Measurements from ENCODE around the gene TLR10.

Gene TLR10

DNA sequence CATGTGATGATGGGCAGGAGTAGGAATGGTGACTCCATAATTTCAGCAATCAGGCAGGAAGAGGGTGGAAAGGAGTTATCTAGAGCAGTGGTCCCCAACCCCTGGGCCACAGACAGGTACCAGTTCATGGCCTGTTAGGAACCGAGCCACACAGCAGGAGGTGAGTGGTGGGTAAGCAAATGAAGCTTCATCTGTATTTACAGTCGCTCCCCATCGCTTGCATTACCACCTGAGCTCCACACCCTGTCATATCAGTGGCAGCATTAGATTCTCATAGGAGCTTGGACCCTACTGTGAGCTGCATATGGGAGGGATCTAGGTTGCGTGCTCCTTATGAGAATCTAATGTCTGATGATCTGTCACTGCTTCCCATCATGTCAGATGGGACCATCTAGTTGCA, 1.4 kb upstream of the TLR10 start:
- Histone ChIP-seq H3F3A (ENCODE audit: insufficient read depth, low read length) (no peaks in the 10 kb centered on the region), H3K27me3 (ENCODE audit: insufficient read depth, low read length) (no peaks in the 10 kb centered on the region), H3K4me2 (ENCODE audit: low read length) (no peak overlapping the region), H3K36me3 (ENCODE audit: insufficient read depth, low read length) (peaks cover 20% of the 10 kb centered on the region), H2AFZ (ENCODE audit: low read length) (no peak overlapping the region), H3K9me2 (ENCODE audit: low read depth, low read length) (no peaks in the 10 kb centered on the region), H3K4me1 (ENCODE audit: insufficient read depth, low read length, severe bottlenecking) (peaks cover 57% of the 10 kb centered on the region), H3K79me2 (ENCODE audit: insufficient read depth, low read length) (peaks cover 33% of the 10 kb centered on the region), H4K20me1 (ENCODE audit: insufficient read depth, low read length) (no peaks in the 10 kb centered on the region), H3K4me3 (ENCODE audit: low read depth, low read length, poor library complexity, severe bottlenecking) (no peak overlapping the region), H3K9me3 (ENCODE audit: low read length) (no peaks in the 10 kb centered on the region), H3K27ac (ENCODE audit: low read depth, low read length, poor library complexity, severe bottlenecking) (no peak overlapping the region), H3K9ac (ENCODE audit: low read length) (no peak overlapping the region)
- TF ChIP-seq, protein P1, sequence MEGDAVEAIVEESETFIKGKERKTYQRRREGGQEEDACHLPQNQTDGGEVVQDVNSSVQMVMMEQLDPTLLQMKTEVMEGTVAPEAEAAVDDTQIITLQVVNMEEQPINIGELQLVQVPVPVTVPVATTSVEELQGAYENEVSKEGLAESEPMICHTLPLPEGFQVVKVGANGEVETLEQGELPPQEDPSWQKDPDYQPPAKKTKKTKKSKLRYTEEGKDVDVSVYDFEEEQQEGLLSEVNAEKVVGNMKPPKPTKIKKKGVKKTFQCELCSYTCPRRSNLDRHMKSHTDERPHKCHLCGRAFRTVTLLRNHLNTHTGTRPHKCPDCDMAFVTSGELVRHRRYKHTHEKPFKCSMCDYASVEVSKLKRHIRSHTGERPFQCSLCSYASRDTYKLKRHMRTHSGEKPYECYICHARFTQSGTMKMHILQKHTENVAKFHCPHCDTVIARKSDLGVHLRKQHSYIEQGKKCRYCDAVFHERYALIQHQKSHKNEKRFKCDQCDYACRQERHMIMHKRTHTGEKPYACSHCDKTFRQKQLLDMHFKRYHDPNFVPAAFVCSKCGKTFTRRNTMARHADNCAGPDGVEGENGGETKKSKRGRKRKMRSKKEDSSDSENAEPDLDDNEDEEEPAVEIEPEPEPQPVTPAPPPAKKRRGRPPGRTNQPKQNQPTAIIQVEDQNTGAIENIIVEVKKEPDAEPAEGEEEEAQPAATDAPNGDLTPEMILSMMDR (IDR thresholded peaks at IDR 0.05; ENCODE audit: low read length), result no peak
- no peak for TF ChIP-seq EZH2 (IDR thresholded peaks at IDR 0.05; ENCODE audit: borderline replicate concordance, low read length)

DNA sequence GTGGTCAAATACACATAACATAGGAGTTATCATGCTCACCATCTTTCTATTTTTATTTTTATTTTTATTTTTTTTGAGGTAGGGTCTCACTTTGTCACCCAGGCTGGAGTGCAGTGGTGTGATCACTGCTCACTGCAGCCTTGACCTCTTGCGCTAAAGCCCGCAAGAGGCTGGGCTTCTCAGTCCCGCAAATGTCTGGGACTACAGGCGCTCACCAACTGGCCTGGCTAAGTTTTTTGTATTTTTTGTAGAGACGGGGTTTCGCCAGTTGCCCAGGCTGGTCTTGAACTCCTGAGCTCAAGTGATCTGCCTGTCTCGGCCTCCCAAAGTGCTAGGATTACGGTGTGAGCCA, 295 bp upstream of the TLR10 start:
- Histone ChIP-seq H3K27ac (ENCODE audit: low read depth, low read length, poor library complexity, severe bottlenecking) (peak overlapping the region; percentile 66), H3F3A (ENCODE audit: insufficient read depth, low read length) (no peaks in the 10 kb centered on the region), H4K20me1 (ENCODE audit: insufficient read depth, low read length) (no peaks in the 10 kb centered on the region), H3K9me3 (ENCODE audit: low read length) (peaks cover 5% of the 10 kb centered on the region), H3K4me1 (ENCODE audit: insufficient read depth, low read length, severe bottlenecking) (peaks cover 57% of the 10 kb centered on the region), H3K9me2 (ENCODE audit: low read depth, low read length) (no peaks in the 10 kb centered on the region), H3K79me2 (ENCODE audit: insufficient read depth, low read length) (peaks cover 42% of the 10 kb centered on the region), H3K9ac (ENCODE audit: low read length) (no peak overlapping the region), H3K4me3 (ENCODE audit: low read depth, low read length, poor library complexity, severe bottlenecking) (no peak overlapping the region), H3K4me2 (ENCODE audit: low read length) (no peak overlapping the region), H3K27me3 (ENCODE audit: insufficient read depth, low read length) (no peaks in the 10 kb centered on the region), H2AFZ (ENCODE audit: low read length) (no peak overlapping the region), H3K36me3 (ENCODE audit: insufficient read depth, low read length) (peaks cover 30% of the 10 kb centered on the region)
- TF ChIP-seq EZH2 (IDR thresholded peaks at IDR 0.05; ENCODE audit: borderline replicate concordance, low read length), result no peak
- TF ChIP-seq, protein P1 (IDR thresholded peaks at IDR 0.05; ENCODE audit: low read length), result no peak

DNA sequence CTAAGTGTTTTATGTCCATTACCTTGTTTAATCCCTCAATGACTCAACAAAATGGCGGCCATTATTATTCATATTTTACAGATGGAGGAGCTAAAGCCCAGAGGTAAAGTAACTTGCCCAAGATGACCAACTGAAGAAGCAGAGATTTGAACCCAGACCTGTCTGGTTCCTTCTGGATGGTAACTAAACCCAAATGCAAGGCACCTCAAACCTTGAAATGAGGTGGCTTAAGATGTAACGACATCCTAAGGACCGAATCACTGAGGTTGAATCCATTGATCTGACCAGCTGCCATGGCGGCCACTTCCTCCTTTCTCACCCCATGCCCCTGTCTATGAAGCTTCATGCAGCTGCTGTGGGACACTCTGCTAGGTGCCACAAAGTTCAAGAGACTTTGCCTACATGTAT, 932 bp downstream of the TLR10 start:
- H3K4me3 ChIP-seq (ENCODE audit: low read depth, low read length, poor library complexity, severe bottlenecking), result peak overlapping the region; percentile 73
- H3K4me2 ChIP-seq (ENCODE audit: low read length), result peak overlapping the region; percentile 79
- H3K27me3 ChIP-seq (ENCODE audit: insufficient read depth, low read length), result no peaks in the 10 kb centered on the region
- H3K79me2 ChIP-seq (ENCODE audit: insufficient read depth, low read length), result peaks cover 47% of the 10 kb centered on the region
- TF ChIP-seq EZH2 (IDR thresholded peaks at IDR 0.05; ENCODE audit: borderline replicate concordance, low read length), result no peak
- TF ChIP-seq, protein P1 (IDR thresholded peaks at IDR 0.05; ENCODE audit: low read length), result no peak
- no peaks in the 10 kb centered on the region for H3K9me2 ChIP-seq (ENCODE audit: low read depth, low read length)
- H3K27ac ChIP-seq (ENCODE audit: low read depth, low read length, poor library complexity, severe bottlenecking), result peak overlapping the region; percentile 94
- H3K9ac ChIP-seq (ENCODE audit: low read length), result peak overlapping the region; percentile 91
- H2AFZ ChIP-seq (ENCODE audit: low read length), result no peak overlapping the region
- peaks cover 8% of the 10 kb centered on the region for H3K9me3 ChIP-seq (ENCODE audit: low read length)
- H4K20me1 ChIP-seq (ENCODE audit: insufficient read depth, low read length), result no peaks in the 10 kb centered on the region
- H3F3A ChIP-seq (ENCODE audit: insufficient read depth, low read length), result no peaks in the 10 kb centered on the region
- peaks cover 42% of the 10 kb centered on the region for H3K36me3 ChIP-seq (ENCODE audit: insufficient read depth, low read length)
- H3K4me1 ChIP-seq (ENCODE audit: insufficient read depth, low read length, severe bottlenecking), result peaks cover 57% of the 10 kb centered on the region
